GM06990 (cell line): ENCODE measurements around the gene TKT.

ENCODE experiments used
- DNase-seq: peaks from one replicate; pipeline ENCODE4 v3.0.0-alpha.2; 2011; ENCODE audit not compliant: insufficient read length; ENCODE audit errors: extremely low read depth
- H3K27me3 ChIP-seq: replicated peaks from 2 replicates; pipeline ENCODE4 v1.6.0; 2011; ENCODE audit warnings: low read length; ENCODE audit not compliant: control insufficient read depth, insufficient read depth
- H3K36me3 ChIP-seq: 2 replicates; pipeline ENCODE4 v1.5.1; 2011; ENCODE audit warnings: low read length; ENCODE audit not compliant: control insufficient read depth, insufficient read depth
- H3K4me3 ChIP-seq: replicated peaks from 2 replicates; pipeline ENCODE4 v1.5.1; 2011; ENCODE audit warnings: low read depth, mild to moderate bottlenecking, control low read depth, low read length
- CTCF ChIP-seq: IDR thresholded peaks from 2 replicates; pipeline ENCODE4 v1.5.1; 2011; ENCODE audit warnings: low read length, control low read depth, mild to moderate bottlenecking, inconsistent platforms; ENCODE audit not compliant: insufficient read depth, poor library complexity, severe bottlenecking

Gene TKT

DNA sequence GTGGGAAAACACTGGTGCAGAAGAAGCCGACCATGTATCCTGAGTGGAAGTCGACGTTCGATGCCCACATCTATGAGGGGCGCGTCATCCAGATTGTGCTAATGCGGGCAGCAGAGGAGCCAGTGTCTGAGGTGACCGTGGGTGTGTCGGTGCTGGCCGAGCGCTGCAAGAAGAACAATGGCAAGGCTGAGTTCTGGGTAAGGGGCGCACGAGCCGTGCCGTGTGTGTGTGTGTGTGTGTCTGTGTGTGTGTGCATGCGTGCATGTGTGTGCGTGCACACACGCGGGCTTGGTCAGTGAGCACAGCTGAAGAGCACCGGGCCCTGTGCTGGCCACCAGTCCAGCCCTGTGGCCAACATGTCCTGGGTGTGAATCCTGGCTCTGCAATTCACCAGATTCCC is 76.2 kb downstream of the TKT start:
- Histone ChIP-seq H3K27me3 (no peaks in the 10 kb centered on the region), H3K36me3 (peaks cover 51% of the 10 kb centered on the region), H3K4me3 (no peak overlapping the region)
- DNase-seq, result no peak
- no peak for TF ChIP-seq CTCF

DNA sequence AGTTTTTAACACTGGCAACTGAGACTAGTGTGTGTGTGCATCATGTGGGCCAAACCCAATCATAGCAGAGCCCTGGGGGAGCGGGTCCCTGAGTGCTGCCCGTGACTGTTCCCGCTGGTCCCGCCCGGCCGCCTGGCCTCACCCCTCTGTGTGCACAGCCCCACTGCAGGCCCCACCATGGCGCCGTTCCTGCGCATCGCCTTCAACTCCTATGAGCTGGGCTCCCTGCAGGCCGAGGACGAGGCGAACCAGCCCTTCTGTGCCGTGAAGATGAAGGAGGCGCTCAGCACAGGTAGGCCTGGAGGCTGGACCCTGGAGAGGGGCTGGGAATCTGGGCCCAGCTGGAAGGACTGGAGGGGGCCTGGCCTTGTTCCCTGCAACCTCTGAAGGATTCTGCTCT is 77.6 kb downstream of the TKT start:
- Histone ChIP-seq H3K27me3 (no peaks in the 10 kb centered on the region), H3K36me3 (peaks cover 52% of the 10 kb centered on the region), H3K4me3 (no peak overlapping the region)
- DNase-seq, result no peak
- TF ChIP-seq CTCF, result no peak

GRCh38 chr3:53175613-53176540 is 79.9 kb downstream of the TKT start:
- TF ChIP-seq CTCF, result no peak
- Histone ChIP-seq H3K27me3 (no peaks in the 10 kb centered on the region), H3K4me3 (no peak overlapping the region), H3K36me3 (peaks cover 43% of the 10 kb centered on the region)
- DNase-seq, result no peak
